K562 (cell line): ENCODE measurements around the gene PTPRO. TPM values are rescaled to one million over a fixed set of nuclear protein-coding genes. Genes with fewer than 3 reads are reported as not detected.

ENCODE experiments used
- ATAC-seq: fragments of 200-7000 bp; cut with Tn5 transposase; 3 replicates; pipeline ENCODE4 v1.9.1; 2020; ENCODE audit warnings: moderate library complexity
- BruUV-seq: library from RNA; stranded (reverse); fragments of 400-500 nt; replicated peaks from 2 replicates; lab custom pipeline; 2021; lab: Mats Ljungman, UMichigan
- CTCF ChIA-PET: fragments of 300-600 bp; formaldehyde crosslinking; extraction: SDS; loops from one replicate; lab custom pipeline; 2021; ENCODE audit warnings: low intra/inter-chr PET ratio; lab: Yijun Ruan, JAX
- POLR2A ChIA-PET: fragments of 300-600, 350-650 bp; sonication (Branson Sonifier 250); formaldehyde crosslinking; extraction: SDS; loops from one replicate; lab custom pipeline; 2021; ENCODE audit warnings: antibody characterized with exemption, inconsistent platforms; lab: Yijun Ruan, JAX
- DNase-seq, 4 experiments: peaks; one replicate each; pipeline versions ENCODE4 v3.0.0 to v3.0.0-alpha.2; 2011 to 2018; ENCODE audit warnings: low spot score in 3 of 4, mixed read lengths in 3 of 4; ENCODE audit errors: extremely low read depth in 1 of 4
- FAIRE-seq: peaks from 2 replicates; lab custom pipeline; 2011; peaks lifted over from hg19 to GRCh38; lab: Jason Lieb, UNC
- H2AFZ ChIP-seq: 2 replicates; pipeline ENCODE4 v1.6.0; 2011; ENCODE audit warnings: low read depth, low read length, control low read depth, inconsistent platforms
- H3K27ac ChIP-seq: fragments of 200-600 bp; 3 replicates; pipeline ENCODE4 v1.8.0; 2011; ENCODE audit warnings: low read depth, mild to moderate bottlenecking, control low read depth, inconsistent platforms, low read length, moderate library complexity, mixed read lengths; ENCODE audit errors: extremely low read depth
- H3K27me3 ChIP-seq, 2 experiments: fragments of 300-600 bp in 1 of 2; 2 replicates in 1 of 2; 3 replicates in 1 of 2; pipeline versions ENCODE4 v1.6.0 to v1.8.0; 2011; ENCODE audit warnings: inconsistent platforms in 2 of 2, low read length in 2 of 2, mild to moderate bottlenecking in 1 of 2, mixed read lengths in 1 of 2, moderate library complexity in 1 of 2; ENCODE audit not compliant: control insufficient read depth in 2 of 2, insufficient read depth in 2 of 2
- H3K36me3 ChIP-seq: fragments of 300-600 bp; 3 replicates; pipeline ENCODE4 v1.8.0; 2011; ENCODE audit warnings: mild to moderate bottlenecking, low read length, inconsistent platforms; ENCODE audit not compliant: control insufficient read depth, insufficient read depth
- H3K4me1 ChIP-seq, 2 experiments: fragments of 200-600 bp in 1 of 2; replicated peaks in 1 of 2; 2 replicates in 1 of 2; 3 replicates in 1 of 2; pipeline versions ENCODE4 v1.5.1 to v1.8.0; 2011; ENCODE audit warnings: inconsistent platforms in 2 of 2, low read length in 2 of 2, mild to moderate bottlenecking in 1 of 2, mixed read lengths in 1 of 2, moderate library complexity in 1 of 2; ENCODE audit not compliant: control insufficient read depth in 2 of 2, insufficient read depth in 2 of 2
- H3K4me2 ChIP-seq: 2 replicates; pipeline ENCODE4 v1.6.1; 2011; ENCODE audit warnings: low read length, control low read depth, inconsistent platforms, mixed read lengths; ENCODE audit not compliant: insufficient read depth
- H3K4me3 ChIP-seq: fragments of 200-600 bp; sonication (generic), shearing (Covaris generic); 2 replicates; pipeline ENCODE4 v1.5.1; 2016; ENCODE audit warnings: control low read depth, inconsistent platforms
- H3K79me2 ChIP-seq: fragments of 200-600 bp; 3 replicates; pipeline ENCODE4 v1.8.0; 2011; ENCODE audit warnings: low read length, inconsistent platforms; ENCODE audit not compliant: control insufficient read depth, insufficient read depth
- H3K9ac ChIP-seq, 2 experiments: 2 replicates each; pipeline versions ENCODE4 v1.6.0 to v1.6.1; 2011; ENCODE audit warnings: low read depth in 2 of 2, low read length in 2 of 2, control low read depth in 1 of 2, inconsistent platforms in 1 of 2, mild to moderate bottlenecking in 1 of 2, mixed read lengths in 1 of 2; ENCODE audit not compliant: insufficient read depth in 1 of 2
- H3K9me1 ChIP-seq: one replicate; pipeline ENCODE4 v1.6.0; 2011; ENCODE audit warnings: inconsistent platforms, mild to moderate bottlenecking, low read length, moderate library complexity; ENCODE audit not compliant: control insufficient read depth, insufficient read depth
- H3K9me3 ChIP-seq: replicated peaks from 2 replicates; pipeline ENCODE4 v1.5.1; 2011; ENCODE audit warnings: low read depth, low read length, inconsistent platforms; ENCODE audit not compliant: control insufficient read depth, insufficient read depth
- H4K20me1 ChIP-seq: replicated peaks from 2 replicates; pipeline ENCODE4 v1.6.1; 2011; ENCODE audit warnings: low read length, inconsistent platforms, mixed read lengths; ENCODE audit not compliant: control insufficient read depth, insufficient read depth
- CSDE1 ChIP-seq, 2 experiments: fragments of 450-650 bp; IDR thresholded peaks; 2 replicates each; pipeline ENCODE4 v1.6.1; 2016; ENCODE audit warnings: mild to moderate bottlenecking in 1 of 2
- E2F5 ChIP-seq: sonication (generic); formaldehyde crosslinking; IDR thresholded peaks from 2 replicates; pipeline ENCODE4 v1.8.0; 2022; ENCODE audit warnings: mild to moderate bottlenecking, missing genetic modification reagents
- EP400 ChIP-seq: fragments of 450-650 bp; IDR thresholded peaks from 2 replicates; pipeline ENCODE4 v1.6.1; 2017; ENCODE audit warnings: antibody characterized with exemption, mild to moderate bottlenecking, moderate library complexity
- HNRNPUL1 ChIP-seq: fragments of 200-400 bp; formaldehyde crosslinking; IDR thresholded peaks from 2 replicates; pipeline ENCODE4 v1.6.1; 2017; ENCODE audit warnings: low read length
- ILK ChIP-seq: fragments of 450-650 bp; IDR thresholded peaks from 2 replicates; pipeline ENCODE4 v1.6.1; 2016; ENCODE audit warnings: missing genetic modification characterization, low read depth, mild to moderate bottlenecking, missing compliant biosample characterization, moderate library complexity, borderline replicate concordance
- MEIS2 ChIP-seq: fragments of 450-650 bp; IDR thresholded peaks from 2 replicates; pipeline ENCODE4 v1.6.1; 2014; ENCODE audit warnings: mild to moderate bottlenecking; ENCODE audit not compliant: partially characterized antibody
- NR2F6 ChIP-seq: fragments of 450-650 bp; formaldehyde crosslinking; IDR thresholded peaks from 2 replicates; pipeline ENCODE4 v1.4.0; 2020; ENCODE audit warnings: mild to moderate bottlenecking
- POLR2B ChIP-seq: fragments of 450-650 bp; IDR thresholded peaks from 2 replicates; pipeline ENCODE4 v1.6.1; 2018; ENCODE audit warnings: low read depth; ENCODE audit not compliant: partially characterized antibody
- RUNX1 ChIP-seq: sonication (generic); IDR thresholded peaks from 2 replicates; pipeline ENCODE4 v1.6.1; 2016; ENCODE audit warnings: antibody characterized with exemption, low read depth
- SMC3 ChIP-seq: conservative IDR thresholded peaks from 2 replicates; pipeline ENCODE4 v1.6.1; 2011; ENCODE audit warnings: low read depth, low read length, improper control_type of control experiment; ENCODE audit not compliant: insufficient read depth
- ZNF140 ChIP-seq: fragments of 250-450 bp; sonication (Bioruptor Pico); IDR thresholded peaks from 2 replicates; pipeline ENCODE4 v1.8.0; 2021; ENCODE audit warnings: moderate library complexity, mild to moderate bottlenecking, inconsistent platforms
- ZNF184 ChIP-seq: sonication (generic); formaldehyde crosslinking; IDR thresholded peaks from 2 replicates; pipeline ENCODE4 v1.5.0; 2020; ENCODE audit warnings: missing genetic modification reagents
- ZNF445 ChIP-seq: fragments of 250-450 bp; sonication (Bioruptor Pico); IDR thresholded peaks from 2 replicates; pipeline ENCODE4 v1.4.0; 2020; ENCODE audit warnings: low read depth, mild to moderate bottlenecking, moderate library complexity
- WGBS: fragments of 100-300 bp; shearing (Covaris generic); methylation state at CpG from one replicate; pipeline ENCODE4 v1.1.6; 2016; ENCODE audit warnings: low coverage, mixed read lengths; ENCODE audit not compliant: insufficient coverage; ENCODE audit errors: missing lambda C conversion rate; 5-methylcytosine and 5-hydroxymethylcytosine counted together
- in situ Hi-C: fragments of 300-500 bp; cut with MboI; formaldehyde crosslinking; loops from 4 replicates; pipeline ENCODE4 v1.15.0; 2018; ENCODE audit warnings: inconsistent platforms, mixed read lengths
- intact Hi-C: fragments of 100-400 bp; cut with micrococcal nuclease; formaldehyde crosslinking; loops from 2 replicates; pipeline ENCODE4 v1.14.2; 2022
- polyA plus RNA-seq, 8 experiments: library from polyadenylated mRNA; depleted of rRNA in 4 of 8; stranded (reverse) in 5 of 8; unstranded in 3 of 8; fragments of >200 nt; fragmentation: Nextera tagmentation in 2 of 8; fragmentation: Illumina TruSeq in 1 of 8; extraction: Ambion mirVana in 2 of 8; extraction: Trizol in 1 of 8; gene quantifications; 2 replicates each; pipeline versions ENCODE4 v1.2.1 to v1.2.3, GENCODE V29; 2011 to 2014; ENCODE audit warnings: inconsistent platforms in 1 of 8, missing spikeins in 1 of 8
- total RNA-seq, 7 experiments: library from RNA; depleted of rRNA in 6 of 7; stranded (reverse); fragments of >200 nt in 6 of 7; fragmentation: Illumina TruSeq in 2 of 7; extraction: Trizol in 2 of 7; gene quantifications; 2 replicates each; pipeline versions ENCODE4 v1.2.1 to v1.2.3, GENCODE V29; 2011 to 2021; ENCODE audit warnings: low replicate concordance in 1 of 7
- TF ChIP-seq, protein P1 (sequence below), 2 experiments: fragments of 450-650 bp in 1 of 2; sonication (generic) in 1 of 2; formaldehyde crosslinking in 1 of 2; IDR thresholded peaks in 1 of 2; conservative IDR thresholded peaks in 1 of 2; 2 replicates each; pipeline versions ENCODE4 v1.6.1 to v1.8.1; 2016 to 2023; ENCODE audit warnings: mild to moderate bottlenecking in 2 of 2, moderate library complexity in 2 of 2, inconsistent platforms in 1 of 2, missing genetic modification reagents in 1 of 2

PTPRO gene
- total and polyA plus RNA-seq, 9 of the 15 experiments (the other 6 are each of a cell fraction or from before 2014, with no cell fraction given) = 0.22 TPM; not detected in 8

DNA sequence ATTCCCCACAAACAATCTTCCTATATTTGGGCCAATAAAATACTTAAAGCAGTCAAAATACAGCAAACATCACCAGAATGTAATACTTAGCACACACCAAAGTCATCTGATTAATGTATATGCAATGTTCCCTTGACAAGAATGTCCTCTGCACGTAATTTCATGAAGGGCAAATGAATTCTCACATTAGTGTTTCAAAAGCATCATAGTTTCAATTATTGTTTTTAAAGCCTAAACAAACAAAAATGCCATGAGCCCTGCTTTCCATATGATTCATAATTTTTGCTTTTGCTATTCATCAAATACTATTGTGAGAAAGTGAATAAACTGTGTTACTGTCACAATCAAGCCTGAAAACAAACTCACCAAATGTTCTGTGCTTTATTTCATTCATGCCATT is 310.9 kb downstream of the PTPRO start:
- CTCF ChIA-PET = no interaction called here
- TF ChIP-seq, protein P1, sequence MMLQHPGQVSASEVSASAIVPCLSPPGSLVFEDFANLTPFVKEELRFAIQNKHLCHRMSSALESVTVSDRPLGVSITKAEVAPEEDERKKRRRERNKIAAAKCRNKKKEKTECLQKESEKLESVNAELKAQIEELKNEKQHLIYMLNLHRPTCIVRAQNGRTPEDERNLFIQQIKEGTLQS (IDR thresholded peaks at IDR 0.05) = no peak
- TF ChIP-seq, protein P1 (CRISPR knock-in tag; conservative IDR thresholded peaks at IDR 0.05) = no peak
- TF ChIP-seq RUNX1 (no peak), ZNF140 (CRISPR knock-in tag) (no peak)
- Histone ChIP-seq H3K4me2 (no peak overlapping the region), H3K36me3 (no peaks in the 10 kb centered on the region), H3K9ac (no peak overlapping the region), H3K9me1 (no peaks in the 10 kb centered on the region), H3K4me3 (no peak overlapping the region), H2AFZ (no peak overlapping the region), H3K9me3 (no peaks in the 10 kb centered on the region), H3K4me1 (no peaks in the 10 kb centered on the region), H3K79me2 (no peaks in the 10 kb centered on the region), H3K27ac (no peak overlapping the region), H4K20me1 (no peaks in the 10 kb centered on the region), H3K27me3 (no peaks in the 10 kb centered on the region)
- no peak for DNase-seq
- POLR2A ChIA-PET = no interaction called here
- in situ Hi-C loops = no loop called here
- intact Hi-C loops = no loop called here
- no peak for ATAC-seq
- 6% methylated on average over 1 of the region's 1 CpG for WGBS
- FAIRE-seq = no peak
- no TSS peak for BruUV-seq

- WGBS = 0% methylated on average over 4 of the region's 4 CpGs
- no TSS peak for BruUV-seq
- TF ChIP-seq MEIS2 (no peak), EP400 (no peak), E2F5 (CRISPR knock-in tag) (no peak), ZNF184 (CRISPR knock-in tag) (no peak), POLR2B (no peak), ZNF445 (CRISPR knock-in tag) (no peak), CSDE1 (IDR thresholded peaks at IDR 0.05) (no peak), HNRNPUL1 (no peak), ILK (tag) (no peak), SMC3 (no peak), NR2F6 (CRISPR knock-in tag) (no peak)
These were observed 311.8 kb downstream of the PTPRO start for GRCh38 chr12:15634010-15634683.

More at GRCh38 chr12:15634010-15634683, 311.8 kb downstream of the PTPRO start:
- FAIRE-seq (no peak), ATAC-seq (no peak), DNase-seq (no peak)
- no peak overlapping the region for H2AFZ ChIP-seq
- POLR2A ChIA-PET = no interaction called here
- in situ Hi-C loops = no loop called here
- H3K36me3 ChIP-seq = no peaks in the 10 kb centered on the region
- H3K4me3 ChIP-seq = no peak overlapping the region
- H3K27me3 ChIP-seq = no peaks in the 10 kb centered on the region
- H3K4me2 ChIP-seq = no peak overlapping the region
- CTCF ChIA-PET = no interaction called here
- H3K9me1 ChIP-seq = no peaks in the 10 kb centered on the region
- H3K27ac ChIP-seq = no peak overlapping the region
- H3K4me1 ChIP-seq = no peaks in the 10 kb centered on the region
- H4K20me1 ChIP-seq = no peaks in the 10 kb centered on the region
- no peaks in the 10 kb centered on the region for H3K79me2 ChIP-seq
- H3K9ac ChIP-seq = no peak overlapping the region
- no peaks in the 10 kb centered on the region for H3K9me3 ChIP-seq
- intact Hi-C loops = no loop called here
